GM23338 (cell line): ENCODE results near the gene OXCT1. TPM values are rescaled to one million over a fixed set of nuclear protein-coding genes. Genes with fewer than 3 reads are reported as not detected.

Experiments used
- ATAC-seq: fragments of 200-7000 bp; cut with Tn5 transposase; 3 replicates; pipeline ENCODE4 v1.9.1; 2020
- DNase-seq: peaks from one replicate; pipeline ENCODE4 v3.0.0-alpha.2; 2015; ENCODE audit warnings: low spot score
- H2AFZ ChIP-seq: fragments of 200-600 bp; sonication (generic); 2 replicates; pipeline ENCODE4 v1.8.0; 2016; ENCODE audit warnings: antibody characterized with exemption, mild to moderate bottlenecking, moderate library complexity
- H3F3A ChIP-seq: fragments of 200-600 bp; sonication (generic); replicated peaks from 2 replicates; pipeline ENCODE4 v1.8.0; 2017; ENCODE audit warnings: antibody characterized with exemption, mixed run types, low read depth
- H3K27ac ChIP-seq: fragments of 200-600 bp; sonication (generic); 2 replicates; pipeline ENCODE4 v1.6.1; 2016; ENCODE audit warnings: low read depth
- H3K27me3 ChIP-seq: fragments of 200-600 bp; sonication (generic); 2 replicates; pipeline ENCODE4 v1.8.0; 2016; ENCODE audit warnings: mild to moderate bottlenecking, mixed run types, moderate library complexity; ENCODE audit not compliant: insufficient read depth
- H3K36me3 ChIP-seq: fragments of 200-600 bp; sonication (generic); 2 replicates; pipeline ENCODE4 v1.8.0; 2016; ENCODE audit warnings: mild to moderate bottlenecking; ENCODE audit not compliant: insufficient read depth
- H3K4me1 ChIP-seq: fragments of 200-600 bp; sonication (generic); 2 replicates; pipeline ENCODE4 v1.8.0; 2016; ENCODE audit warnings: mild to moderate bottlenecking, moderate library complexity; ENCODE audit not compliant: insufficient read depth
- H3K4me2 ChIP-seq: fragments of 200-600 bp; sonication (generic); 2 replicates; pipeline ENCODE4 v1.7.1; 2017; ENCODE audit warnings: mixed run types
- H3K4me3 ChIP-seq: fragments of 200-600 bp; sonication (generic); 2 replicates; pipeline ENCODE4 v1.6.1; 2016; ENCODE audit warnings: mixed run types
- H3K79me2 ChIP-seq: fragments of 200-600 bp; sonication (generic); replicated peaks from 2 replicates; pipeline ENCODE4 v1.8.0; 2017; ENCODE audit warnings: mild to moderate bottlenecking; ENCODE audit not compliant: insufficient read depth
- H3K9me2 ChIP-seq: fragments of 200-600 bp; sonication (generic); 2 replicates; pipeline ENCODE4 v1.8.0; 2017; ENCODE audit not compliant: insufficient read depth
- H4K20me1 ChIP-seq: fragments of 200-600 bp; sonication (generic); replicated peaks from 2 replicates; pipeline ENCODE4 v1.8.0; 2017; ENCODE audit warnings: mild to moderate bottlenecking; ENCODE audit not compliant: insufficient read depth
- H3K27ac Mint-ChIP-seq: 2 replicates; pipeline ENCODE4 v1.8.0; 2020; ENCODE audit warnings: inconsistent platforms, mild to moderate bottlenecking, moderate library complexity, mixed read lengths
- H3K27me3 Mint-ChIP-seq: 3 replicates; pipeline ENCODE4 v1.8.0; 2022; ENCODE audit warnings: low read depth, mild to moderate bottlenecking, moderate library complexity, mixed read lengths, inconsistent platforms; ENCODE audit not compliant: insufficient read depth, poor library complexity
- H3K36me3 Mint-ChIP-seq: 3 replicates; pipeline ENCODE4 v1.8.0; 2021; ENCODE audit warnings: low read depth, mild to moderate bottlenecking, inconsistent platforms, moderate library complexity, mixed read lengths
- H3K4me1 Mint-ChIP-seq: 3 replicates; pipeline ENCODE4 v1.8.0; 2020; ENCODE audit warnings: mild to moderate bottlenecking, inconsistent platforms, mixed read lengths
- H3K4me3 Mint-ChIP-seq: 3 replicates; pipeline ENCODE4 v1.8.0; 2021; ENCODE audit warnings: moderate library complexity, mild to moderate bottlenecking, inconsistent platforms, mixed read lengths
- H3K9me3 Mint-ChIP-seq: 3 replicates; pipeline ENCODE4 v1.8.0; 2020; ENCODE audit warnings: moderate library complexity, mild to moderate bottlenecking, inconsistent platforms, mixed read lengths
- CREB1 ChIP-seq: fragments of 250-450 bp; sonication (Bioruptor Pico); IDR thresholded peaks from 2 replicates; pipeline ENCODE4 v1.5.0; 2020; ENCODE audit warnings: low read depth, mild to moderate bottlenecking, moderate library complexity
- EZH2 ChIP-seq: fragments of 200-600 bp; sonication (generic); IDR thresholded peaks from one replicate; pipeline ENCODE4 v1.8.0; 2017; ENCODE audit warnings: antibody characterized with exemption, mild to moderate bottlenecking, low read depth; ENCODE audit not compliant: unreplicated experiment
- EZH2phosphoT487 ChIP-seq: fragments of 200-600 bp; sonication (generic); IDR thresholded peaks from one replicate; pipeline ENCODE4 v1.8.1; 2018; ENCODE audit warnings: antibody characterized with exemption; ENCODE audit not compliant: unreplicated experiment
- ZNF114 ChIP-seq: fragments of 250-450 bp; sonication (Bioruptor Pico); IDR thresholded peaks from 2 replicates; pipeline ENCODE4 v1.5.0; 2020; ENCODE audit warnings: mild to moderate bottlenecking, moderate library complexity
- ZNF331 ChIP-seq: fragments of 250-450 bp; sonication (Bioruptor Pico); IDR thresholded peaks from 2 replicates; pipeline ENCODE4 v1.5.0; 2020; ENCODE audit warnings: low read depth, mild to moderate bottlenecking, moderate library complexity
- polyA plus RNA-seq: library from polyadenylated mRNA; unstranded; fragments of >200 nt; fragmentation: Nextera tagmentation; extraction: Ambion mirVana; gene quantifications from 2 replicates; pipeline ENCODE4 v1.2.1, GENCODE V29; 2016
- total RNA-seq: library from RNA; depleted of rRNA; stranded (reverse); fragments of >200 nt; shearing (Covaris generic); gene quantifications from 2 replicates; pipeline ENCODE4 v1.2.3, GENCODE V29; 2014
- TF ChIP-seq, protein P1 (sequence below), 2 experiments: fragments of 200-600 bp in 1 of 2; sonication (generic) in 1 of 2; conservative IDR thresholded peaks; 2 replicates each; pipeline versions ENCODE4 v1.5.1 to v1.6.1; 2016 to 2017; ENCODE audit warnings: antibody characterized with exemption in 2 of 2, low read depth in 2 of 2, mild to moderate bottlenecking in 2 of 2, moderate library complexity in 1 of 2
- TF ChIP-seq, protein P2 (sequence below): IDR thresholded peaks from one replicate; pipeline ENCODE4 v1.6.1; 2018; ENCODE audit warnings: antibody characterized with exemption; ENCODE audit not compliant: unreplicated experiment
- TF ChIP-seq, protein P3 (sequence below): IDR thresholded peaks from 2 replicates; pipeline ENCODE4 v1.6.1; 2016; ENCODE audit warnings: antibody characterized with exemption

Gene OXCT1
- total and polyA plus RNA-seq, 2 experiments from 2014 or later = 11.6 to 37.0 TPM

DNA sequence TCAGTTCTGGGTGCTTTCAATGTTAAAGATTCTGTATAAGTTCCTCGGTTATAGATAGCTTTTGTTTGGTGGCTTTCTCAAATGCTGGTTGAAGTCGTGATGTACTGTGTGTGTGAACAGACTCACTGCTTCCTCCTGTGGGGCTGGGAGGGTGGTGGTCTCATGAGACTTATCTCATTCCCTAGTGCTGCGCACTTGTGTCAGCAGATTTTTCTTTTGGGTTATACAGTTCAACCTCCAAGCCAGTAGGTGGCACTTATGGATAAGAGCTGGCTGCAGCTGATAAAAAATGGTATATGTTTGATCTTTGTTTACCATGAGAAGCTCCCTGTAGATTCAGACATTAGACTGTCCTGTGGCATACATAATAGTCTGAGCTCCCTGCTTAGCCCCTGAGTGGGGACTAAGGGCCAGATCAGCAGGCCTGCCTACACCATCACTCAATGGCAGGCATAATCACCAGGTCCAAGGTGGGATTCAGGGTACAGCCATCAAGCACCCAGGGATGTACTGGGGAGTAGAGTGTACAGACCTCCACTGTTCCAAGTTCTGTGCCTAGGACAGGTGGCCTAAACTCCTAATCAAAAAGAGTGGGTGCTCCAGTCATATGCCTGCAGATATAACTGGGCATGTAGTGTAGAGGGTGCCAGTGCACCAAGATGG is 174.2 kb downstream of the OXCT1 start:
- Histone ChIP-seq H3K27me3 (no peaks in the 10 kb centered on the region), H3K4me3 (no peak overlapping the region), H3K79me2 (no peaks in the 10 kb centered on the region), H3K27ac (no peak overlapping the region), H2AFZ (0 out of 2 replicates have a peak overlapping the region, but pooled peaks have one; percentile 70), H3K4me1 (no peaks in the 10 kb centered on the region), H3K9me2 (no peaks in the 10 kb centered on the region), H3F3A (no peaks in the 10 kb centered on the region), H4K20me1 (no peaks in the 10 kb centered on the region), H3K4me2 (no peak overlapping the region), H3K36me3 (no peaks in the 10 kb centered on the region)
- ATAC-seq (peak; percentile 69), DNase-seq (peak; percentile 48)
- no peaks in the 10 kb centered on the region for H3K4me1 Mint-ChIP-seq
- H3K4me3 Mint-ChIP-seq = no peak overlapping the region
- TF ChIP-seq, protein P1, sequence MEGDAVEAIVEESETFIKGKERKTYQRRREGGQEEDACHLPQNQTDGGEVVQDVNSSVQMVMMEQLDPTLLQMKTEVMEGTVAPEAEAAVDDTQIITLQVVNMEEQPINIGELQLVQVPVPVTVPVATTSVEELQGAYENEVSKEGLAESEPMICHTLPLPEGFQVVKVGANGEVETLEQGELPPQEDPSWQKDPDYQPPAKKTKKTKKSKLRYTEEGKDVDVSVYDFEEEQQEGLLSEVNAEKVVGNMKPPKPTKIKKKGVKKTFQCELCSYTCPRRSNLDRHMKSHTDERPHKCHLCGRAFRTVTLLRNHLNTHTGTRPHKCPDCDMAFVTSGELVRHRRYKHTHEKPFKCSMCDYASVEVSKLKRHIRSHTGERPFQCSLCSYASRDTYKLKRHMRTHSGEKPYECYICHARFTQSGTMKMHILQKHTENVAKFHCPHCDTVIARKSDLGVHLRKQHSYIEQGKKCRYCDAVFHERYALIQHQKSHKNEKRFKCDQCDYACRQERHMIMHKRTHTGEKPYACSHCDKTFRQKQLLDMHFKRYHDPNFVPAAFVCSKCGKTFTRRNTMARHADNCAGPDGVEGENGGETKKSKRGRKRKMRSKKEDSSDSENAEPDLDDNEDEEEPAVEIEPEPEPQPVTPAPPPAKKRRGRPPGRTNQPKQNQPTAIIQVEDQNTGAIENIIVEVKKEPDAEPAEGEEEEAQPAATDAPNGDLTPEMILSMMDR (conservative IDR thresholded peaks at IDR 0.05; ENCODE audit: low read depth in 2 of 2) = peak; percentile 47 to 51
- no peak for TF ChIP-seq EZH2
- H3K27me3 Mint-ChIP-seq = no peaks in the 10 kb centered on the region
- no peaks in the 10 kb centered on the region for H3K36me3 Mint-ChIP-seq
- no peak overlapping the region for H3K27ac Mint-ChIP-seq
- no peaks in the 10 kb centered on the region; the same call in 2 of the 3 replicates for H3K9me3 Mint-ChIP-seq

DNA sequence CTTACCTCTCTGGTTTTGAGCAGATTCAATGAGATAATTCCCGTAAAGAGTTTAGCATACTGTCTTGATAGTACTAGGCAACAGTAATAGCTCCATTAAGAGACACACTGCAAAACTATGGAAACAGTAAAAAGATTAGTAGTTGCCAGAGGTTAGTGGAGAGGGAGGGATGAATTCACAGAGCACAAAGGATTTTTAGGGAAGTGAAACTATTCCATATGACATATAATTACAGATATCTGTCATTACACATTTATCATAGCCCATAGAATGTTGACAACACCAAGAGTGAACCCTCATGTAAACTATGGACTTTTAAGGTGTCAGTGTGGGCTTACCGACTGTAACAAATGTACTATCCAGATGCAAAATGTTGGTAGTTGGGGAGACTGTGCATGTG is 183.5 kb downstream of the OXCT1 start:
- Mint-ChIP-seq H3K9me3 (no peaks in the 10 kb centered on the region), H3K27ac (no peak overlapping the region), H3K4me1 (no peaks in the 10 kb centered on the region), H3K4me3 (no peak overlapping the region), H3K36me3 (no peaks in the 10 kb centered on the region), H3K27me3 (no peaks in the 10 kb centered on the region)
- Histone ChIP-seq H3K4me3 (no peak overlapping the region), H3K36me3 (no peaks in the 10 kb centered on the region), H3F3A (no peaks in the 10 kb centered on the region), H3K79me2 (no peaks in the 10 kb centered on the region), H3K27ac (no peak overlapping the region), H3K4me1 (peaks cover 6% of the 10 kb centered on the region), H3K27me3 (no peaks in the 10 kb centered on the region), H3K4me2 (no peak overlapping the region), H2AFZ (no peak overlapping the region), H3K9me2 (no peaks in the 10 kb centered on the region), H4K20me1 (no peaks in the 10 kb centered on the region)
- ATAC-seq (no peak), DNase-seq (no peak)
- no peak for TF ChIP-seq EZH2phosphoT487
- no peak for TF ChIP-seq EZH2
- no peak for TF ChIP-seq ZNF331 (CRISPR knock-in tag)
- TF ChIP-seq, protein P2, sequence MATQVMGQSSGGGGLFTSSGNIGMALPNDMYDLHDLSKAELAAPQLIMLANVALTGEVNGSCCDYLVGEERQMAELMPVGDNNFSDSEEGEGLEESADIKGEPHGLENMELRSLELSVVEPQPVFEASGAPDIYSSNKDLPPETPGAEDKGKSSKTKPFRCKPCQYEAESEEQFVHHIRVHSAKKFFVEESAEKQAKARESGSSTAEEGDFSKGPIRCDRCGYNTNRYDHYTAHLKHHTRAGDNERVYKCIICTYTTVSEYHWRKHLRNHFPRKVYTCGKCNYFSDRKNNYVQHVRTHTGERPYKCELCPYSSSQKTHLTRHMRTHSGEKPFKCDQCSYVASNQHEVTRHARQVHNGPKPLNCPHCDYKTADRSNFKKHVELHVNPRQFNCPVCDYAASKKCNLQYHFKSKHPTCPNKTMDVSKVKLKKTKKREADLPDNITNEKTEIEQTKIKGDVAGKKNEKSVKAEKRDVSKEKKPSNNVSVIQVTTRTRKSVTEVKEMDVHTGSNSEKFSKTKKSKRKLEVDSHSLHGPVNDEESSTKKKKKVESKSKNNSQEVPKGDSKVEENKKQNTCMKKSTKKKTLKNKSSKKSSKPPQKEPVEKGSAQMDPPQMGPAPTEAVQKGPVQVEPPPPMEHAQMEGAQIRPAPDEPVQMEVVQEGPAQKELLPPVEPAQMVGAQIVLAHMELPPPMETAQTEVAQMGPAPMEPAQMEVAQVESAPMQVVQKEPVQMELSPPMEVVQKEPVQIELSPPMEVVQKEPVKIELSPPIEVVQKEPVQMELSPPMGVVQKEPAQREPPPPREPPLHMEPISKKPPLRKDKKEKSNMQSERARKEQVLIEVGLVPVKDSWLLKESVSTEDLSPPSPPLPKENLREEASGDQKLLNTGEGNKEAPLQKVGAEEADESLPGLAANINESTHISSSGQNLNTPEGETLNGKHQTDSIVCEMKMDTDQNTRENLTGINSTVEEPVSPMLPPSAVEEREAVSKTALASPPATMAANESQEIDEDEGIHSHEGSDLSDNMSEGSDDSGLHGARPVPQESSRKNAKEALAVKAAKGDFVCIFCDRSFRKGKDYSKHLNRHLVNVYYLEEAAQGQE = no peak
- TF ChIP-seq CREB1 = no peak
- TF ChIP-seq ZNF114 (CRISPR knock-in tag) = no peak
- TF ChIP-seq, protein P3, sequence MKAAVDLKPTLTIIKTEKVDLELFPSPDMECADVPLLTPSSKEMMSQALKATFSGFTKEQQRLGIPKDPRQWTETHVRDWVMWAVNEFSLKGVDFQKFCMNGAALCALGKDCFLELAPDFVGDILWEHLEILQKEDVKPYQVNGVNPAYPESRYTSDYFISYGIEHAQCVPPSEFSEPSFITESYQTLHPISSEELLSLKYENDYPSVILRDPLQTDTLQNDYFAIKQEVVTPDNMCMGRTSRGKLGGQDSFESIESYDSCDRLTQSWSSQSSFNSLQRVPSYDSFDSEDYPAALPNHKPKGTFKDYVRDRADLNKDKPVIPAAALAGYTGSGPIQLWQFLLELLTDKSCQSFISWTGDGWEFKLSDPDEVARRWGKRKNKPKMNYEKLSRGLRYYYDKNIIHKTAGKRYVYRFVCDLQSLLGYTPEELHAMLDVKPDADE = no peak
